Subcutaneous abdominal adipose tissue (tissue), 5 donors: ENCODE measurements around the gene ZFP92.

Source experiments
- H3K27ac ChIP-seq: one replicate; pipeline ENCODE4 v1.7.0; 2013; ENCODE audit warnings: low read depth, mild to moderate bottlenecking, inconsistent platforms, low read length, moderate library complexity
- H3K27me3 ChIP-seq, 5 donors: one replicate each; pipeline ENCODE4 v1.7.0; 2013; ENCODE audit warnings: low read length in 5 of 5, inconsistent platforms in 1 of 5; ENCODE audit not compliant: control insufficient read depth in 5 of 5, insufficient read depth in 4 of 5
- H3K36me3 ChIP-seq, 5 donors: one replicate each; pipeline ENCODE4 v1.7.0; 2013; ENCODE audit warnings: low read length in 5 of 5; ENCODE audit not compliant: control insufficient read depth in 5 of 5, insufficient read depth in 5 of 5
- H3K4me1 ChIP-seq, 5 donors: one replicate each; pipeline ENCODE4 v1.7.0; 2013; ENCODE audit warnings: low read length in 5 of 5, mild to moderate bottlenecking in 3 of 5, moderate library complexity in 1 of 5; ENCODE audit not compliant: control insufficient read depth in 5 of 5, insufficient read depth in 5 of 5
- H3K4me3 ChIP-seq, 5 donors: one replicate each; pipeline ENCODE4 v1.7.0; 2013; ENCODE audit warnings: low read length in 5 of 5, low read depth in 1 of 5
- H3K9ac ChIP-seq, 5 donors: one replicate each; pipeline ENCODE4 v1.7.0; 2013; ENCODE audit warnings: low read length in 5 of 5, mild to moderate bottlenecking in 4 of 5, moderate library complexity in 3 of 5
- H3K9me3 ChIP-seq, 5 donors: one replicate each; pipeline ENCODE4 v1.7.0; 2013; ENCODE audit warnings: low read length in 5 of 5; ENCODE audit not compliant: control insufficient read depth in 5 of 5
- donor health status: healthy.
- donor health status: healthy.
- donor health status: healthy.
- donor health status: healthy.
- donor health status: healthy.

ZFP92 gene

DNA sequence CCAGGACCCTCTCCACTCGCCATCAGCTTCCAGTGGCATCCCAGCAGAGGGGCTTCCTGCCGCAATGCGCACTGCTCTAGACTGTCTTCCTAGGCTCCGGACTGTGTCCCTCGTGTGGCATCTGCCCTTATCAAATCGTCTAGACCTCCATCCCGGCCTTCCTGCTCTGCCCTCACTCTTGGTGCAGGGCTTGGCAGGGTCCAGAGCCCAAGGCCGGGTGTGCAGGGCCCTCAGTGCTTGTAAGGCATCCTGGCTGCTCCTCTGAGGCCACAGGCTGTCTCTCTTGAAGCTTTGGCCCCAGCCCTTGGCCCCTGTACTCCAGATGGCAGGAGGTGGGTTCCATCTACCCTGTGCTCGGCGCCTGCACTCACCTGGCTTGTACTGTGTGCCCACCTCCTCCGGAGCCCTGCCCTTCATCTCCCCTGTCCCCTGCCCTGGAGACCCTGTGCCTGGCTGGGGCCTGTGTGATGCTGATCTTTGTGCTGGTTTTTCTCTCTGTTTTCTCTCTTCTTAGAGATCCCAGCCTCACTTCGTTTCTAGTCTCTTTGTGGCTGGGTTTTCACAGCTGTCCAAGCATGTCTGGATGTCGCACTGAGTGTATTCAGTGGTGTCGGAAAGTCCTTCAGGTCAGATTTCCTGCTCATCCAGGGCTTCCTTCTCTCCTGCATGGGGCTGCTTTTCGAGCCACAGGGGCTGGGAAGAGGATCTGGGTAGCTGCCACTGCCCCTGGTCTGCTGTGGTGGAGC is 38.3 kb downstream of the ZFP92 start:
- Histone ChIP-seq H3K9ac (no peak overlapping the region), H3K9me3 (no peaks in the 10 kb centered on the region), H3K4me3 (no peak overlapping the region), H3K27me3 (peaks cover 3 to 11% (median 10%) of the 10 kb centered on the region in 5 donors), H3K27ac (no peak overlapping the region), H3K36me3 (peaks cover 0 to 44% (median 16%) of the 10 kb centered on the region in 5 donors), H3K4me1 (no peaks in the 10 kb centered on the region)

DNA sequence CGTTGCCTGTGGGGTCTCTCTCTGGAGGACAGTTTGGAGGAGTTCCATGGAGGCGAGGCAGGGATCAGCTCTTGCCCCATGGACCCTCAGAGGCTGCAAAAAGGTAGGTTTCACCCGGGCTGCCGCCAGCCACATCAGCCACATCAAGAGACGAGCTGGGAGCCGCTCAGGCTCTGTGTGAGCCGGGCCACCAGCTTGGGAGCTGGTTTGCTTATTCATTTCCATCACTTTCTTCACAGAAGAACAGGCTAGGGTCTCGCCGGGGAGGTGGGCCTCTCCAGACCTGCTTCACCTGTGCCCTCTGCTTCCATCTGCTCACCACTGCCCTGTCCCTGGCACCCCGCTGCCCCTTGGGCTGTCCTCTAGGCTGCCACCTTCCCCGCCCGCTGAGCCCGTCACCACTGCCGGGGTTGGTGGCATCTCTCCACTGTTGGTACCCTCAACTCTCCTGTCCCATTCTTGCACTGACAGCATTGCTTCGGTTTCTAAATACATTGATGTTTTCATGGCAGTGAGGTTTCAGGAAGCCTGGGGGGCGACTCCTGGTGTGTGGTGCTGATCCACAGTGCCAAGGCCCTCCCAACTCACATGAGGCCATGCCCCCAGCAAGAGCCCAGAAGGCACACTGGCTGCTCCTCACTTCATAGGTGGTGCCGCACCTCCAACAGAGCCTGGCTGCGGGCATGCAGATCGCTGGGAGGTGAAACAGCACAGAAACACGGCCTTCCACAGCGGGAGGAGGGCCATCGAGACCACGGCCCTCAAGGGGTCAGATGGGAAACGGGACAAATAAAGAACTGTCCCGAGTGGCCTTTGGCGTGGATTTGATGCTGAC is 39.1 kb downstream of the ZFP92 start:
- Histone ChIP-seq H3K27ac (no peak overlapping the region), H3K4me1 (no peaks in the 10 kb centered on the region), H3K9me3 (no peaks in the 10 kb centered on the region), H3K36me3 (peaks cover 0 to 52% (median 23%) of the 10 kb centered on the region in 5 donors), H3K4me3 (no peak overlapping the region), H3K9ac (no peak overlapping the region), H3K27me3 (peaks cover 0 to 9% (median 8%) of the 10 kb centered on the region in 5 donors)

GRCh38 chrX:153450949-153451277 is 39.6 kb downstream of the ZFP92 start:
- Histone ChIP-seq H3K27ac (no peak overlapping the region), H3K27me3 (peaks cover 3 to 9% (median 5%) of the 10 kb centered on the region in 5 donors), H3K9me3 (no peaks in the 10 kb centered on the region), H3K4me1 (no peaks in the 10 kb centered on the region), H3K9ac (no peak overlapping the region), H3K36me3 (peaks cover 0 to 58% (median 25%) of the 10 kb centered on the region in 5 donors), H3K4me3 (no peak overlapping the region)

- no peaks in the 10 kb centered on the region for H3K4me1 ChIP-seq
- H3K9ac ChIP-seq, result no peak overlapping the region
- H3K27me3 ChIP-seq, result peaks cover 6 to 15% (median 11%) of the 10 kb centered on the region in 5 donors
- H3K36me3 ChIP-seq, result peaks cover 0 to 57% (median 21%) of the 10 kb centered on the region in 5 donors
- H3K27ac ChIP-seq, result no peak overlapping the region
- H3K9me3 ChIP-seq, result no peaks in the 10 kb centered on the region
- H3K4me3 ChIP-seq, result no peak overlapping the region
Observed at GRCh38 chrX:153454901-153455550, 43.8 kb downstream of the ZFP92 start.

GRCh38 chrX:153455571-153455970 is 44.3 kb downstream of the ZFP92 start:
- H3K27ac ChIP-seq, result no peak overlapping the region
- no peak overlapping the region for H3K9ac ChIP-seq
- H3K4me3 ChIP-seq, result no peak overlapping the region
- no peaks in the 10 kb centered on the region for H3K4me1 ChIP-seq
- H3K27me3 ChIP-seq, result peaks cover 6 to 15% (median 11%) of the 10 kb centered on the region in 5 donors
- H3K9me3 ChIP-seq, result peaks cover 0 to under 1% (median 0%) of the 10 kb centered on the region in 5 donors
- peaks cover 0 to 55% (median 21%) of the 10 kb centered on the region in 5 donors for H3K36me3 ChIP-seq

DNA sequence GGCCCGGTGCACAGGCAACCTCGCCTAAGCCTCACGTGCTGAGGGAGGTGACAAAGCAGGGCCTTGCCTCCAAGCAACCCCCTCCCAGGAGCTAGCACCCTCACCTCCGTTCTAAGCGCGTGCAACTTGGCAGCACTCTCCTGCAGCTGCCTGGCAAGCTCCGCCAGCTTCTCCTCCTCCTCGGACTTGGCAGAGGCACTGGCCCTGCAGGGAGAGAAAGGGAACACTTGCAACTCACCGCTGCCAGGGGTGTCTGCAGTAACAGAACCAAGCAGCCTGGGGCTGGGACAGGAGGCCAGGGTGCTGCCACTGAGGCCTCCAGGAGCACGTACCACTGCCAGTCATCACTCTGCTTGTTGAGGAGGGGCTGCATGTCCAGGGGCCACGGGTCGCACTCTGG is 44.9 kb downstream of the ZFP92 start:
- peaks cover 7 to 15% (median 11%) of the 10 kb centered on the region in 5 donors for H3K27me3 ChIP-seq
- no peak overlapping the region for H3K4me3 ChIP-seq
- H3K9ac ChIP-seq, result no peak overlapping the region
- no peaks in the 10 kb centered on the region for H3K4me1 ChIP-seq
- peaks cover 0 to 49% (median 21%) of the 10 kb centered on the region in 5 donors for H3K36me3 ChIP-seq
- no peak overlapping the region for H3K27ac ChIP-seq
- H3K9me3 ChIP-seq, result peaks cover 0 to 7% (median 0%) of the 10 kb centered on the region in 5 donors

GRCh38 chrX:153456704-153457103 is 45.4 kb downstream of the ZFP92 start:
- Histone ChIP-seq H3K9ac (no peak overlapping the region), H3K27me3 (peaks cover 7 to 15% (median 11%) of the 10 kb centered on the region in 5 donors), H3K4me1 (no peaks in the 10 kb centered on the region), H3K4me3 (no peak overlapping the region), H3K9me3 (peaks cover 0 to 7% (median 0%) of the 10 kb centered on the region in 5 donors), H3K36me3 (peaks cover 0 to 46% (median 17%) of the 10 kb centered on the region in 5 donors), H3K27ac (no peak overlapping the region)

DNA sequence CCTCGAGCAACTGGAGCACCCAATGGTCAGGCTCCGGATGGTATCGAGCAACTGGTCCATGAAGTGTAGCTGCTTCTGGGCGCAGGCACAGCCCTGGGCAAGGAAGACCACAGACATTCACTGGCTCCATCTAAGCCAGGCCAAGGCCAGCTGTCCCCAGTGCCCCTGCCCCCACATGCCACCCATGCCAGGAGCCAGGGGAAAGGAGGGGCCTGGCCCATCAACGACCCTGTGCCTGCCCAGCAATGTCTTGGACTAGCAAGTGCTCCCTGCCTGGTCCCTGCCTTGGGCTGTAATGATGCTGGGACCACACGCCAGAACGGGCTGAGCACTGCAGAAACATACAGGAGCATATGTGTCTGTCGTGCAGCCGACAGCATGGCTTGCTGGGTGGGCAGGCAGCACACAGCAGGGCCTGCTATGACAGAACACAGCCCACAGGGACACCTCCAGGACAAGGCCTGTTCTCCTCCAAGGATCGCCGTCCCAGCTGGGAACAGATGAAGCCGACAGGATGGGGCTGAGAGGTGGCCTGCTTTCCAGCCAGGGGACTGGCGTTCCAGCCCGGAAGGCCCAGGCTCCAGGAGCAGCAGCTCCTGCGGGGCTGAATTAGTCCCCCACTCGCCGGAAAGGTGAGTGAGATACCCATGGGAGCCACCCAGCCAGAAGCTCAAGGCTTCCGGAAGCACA is 46.0 kb downstream of the ZFP92 start:
- H3K36me3 ChIP-seq, result peaks cover 0 to 49% (median 15%) of the 10 kb centered on the region in 5 donors
- H3K4me1 ChIP-seq, result no peaks in the 10 kb centered on the region
- no peak overlapping the region for H3K4me3 ChIP-seq
- H3K27ac ChIP-seq, result no peak overlapping the region
- H3K9me3 ChIP-seq, result peaks cover 0 to 7% (median 0%) of the 10 kb centered on the region in 5 donors
- H3K9ac ChIP-seq, result no peak overlapping the region
- H3K27me3 ChIP-seq, result peaks cover 7 to 15% (median 11%) of the 10 kb centered on the region in 5 donors

GRCh38 chrX:153457827-153458466 is 46.7 kb downstream of the ZFP92 start:
- Histone ChIP-seq H3K4me1 (no peaks in the 10 kb centered on the region), H3K27me3 (peaks cover 7 to 15% (median 13%) of the 10 kb centered on the region in 5 donors), H3K4me3 (no peak overlapping the region), H3K36me3 (peaks cover 0 to 52% (median 15%) of the 10 kb centered on the region in 5 donors), H3K27ac (no peak overlapping the region), H3K9me3 (peaks cover 0 to 7% (median 0%) of the 10 kb centered on the region in 5 donors), H3K9ac (no peak overlapping the region)
